GM23248 (cell line): Measurements from ENCODE around the gene SKI.

Source experiments
- EZH2 ChIP-seq: fragments of 200-600 bp; sonication (generic); IDR thresholded peaks from 2 replicates; pipeline ENCODE4 v1.6.1; 2018; ENCODE audit warnings: antibody characterized with exemption, mild to moderate bottlenecking; ENCODE audit not compliant: insufficient read depth, poor library complexity, severe bottlenecking
- EZH2phosphoT487 ChIP-seq: fragments of 200-600 bp; sonication (generic); IDR thresholded peaks from 2 replicates; pipeline ENCODE4 v1.6.1; 2018; ENCODE audit warnings: antibody characterized with exemption, moderate library complexity, mild to moderate bottlenecking, low read depth; ENCODE audit not compliant: insufficient read depth

GRCh38 chr1:2330519-2331199 is 102.5 kb downstream of the SKI start:
- TF ChIP-seq EZH2 (no peak), EZH2phosphoT487 (no peak)
